ENCODE data around the gene STX19. TPM values are rescaled to one million over a fixed set of nuclear protein-coding genes. Genes with fewer than 3 reads are reported as not detected.

The STX19 gene
- total RNA-seq, 2 experiments from 2014 or later: not detected

GRCh38 chr3:94024385-94024784 lies 4.0 kb downstream of the STX19 start:
- no peaks in the 10 kb centered on the region for H3K27me3 ChIP-seq (ENCODE audit: control insufficient read depth in 1 of 2, insufficient read depth in 2 of 2, low read length in 2 of 2)
- ChIA-PET CTCF (interaction anchor here (1.1 kb wide), 1 partner anchor 13 kb away, joined by 4 read pairs; no protein-coding TSS in a partner anchor), POLR2A (no interaction called here)
- no peaks in the 10 kb centered on the region for H3K9me3 ChIP-seq (ENCODE audit: control insufficient read depth in 1 of 2, insufficient read depth in 1 of 2, low read length in 2 of 2)
- Mint-ChIP-seq H3K4me1 (ENCODE audit: low read depth) (no peaks in the 10 kb centered on the region), H3K27ac (no peak overlapping the region), H3K27me3 (no peaks in the 10 kb centered on the region), H3K36me3 (ENCODE audit: low read depth) (no peaks in the 10 kb centered on the region), H3K4me3 (no peak overlapping the region), H3K9me3 (no peaks in the 10 kb centered on the region)
- no peaks in the 10 kb centered on the region for H3K36me3 ChIP-seq (ENCODE audit: insufficient read depth, low read length)
- H3K27ac ChIP-seq (ENCODE audit: low read depth in 1 of 2, low read length in 2 of 2): no peak overlapping the region
- intact Hi-C loops (cut with DNase I, micrococcal nuclease): no loop called here
- TF ChIP-seq CTCF (IDR thresholded peaks at IDR 0.05): no peak
- no peaks in the 10 kb centered on the region for H3K4me1 ChIP-seq (ENCODE audit: insufficient read depth, low read length)
- H3K4me3 ChIP-seq (ENCODE audit: low read length): no peak overlapping the region
- no peak for ATAC-seq (ENCODE audit: poor library complexity)
- DNase-seq: no peak

GRCh38 chr3:94020293-94020692 lies 8.1 kb downstream of the STX19 start:
- no peak for DNase-seq
- no peak overlapping the region for H3K4me3 ChIP-seq (ENCODE audit: low read length)
- no peaks in the 10 kb centered on the region for H3K27me3 ChIP-seq (ENCODE audit: control insufficient read depth in 1 of 2, insufficient read depth in 2 of 2, low read length in 2 of 2)
- peaks cover under 1% of the 10 kb centered on the region for H3K4me1 Mint-ChIP-seq (ENCODE audit: low read depth)
- intact Hi-C loops (cut with DNase I, micrococcal nuclease): no loop called here
- no peaks in the 10 kb centered on the region for H3K4me1 ChIP-seq (ENCODE audit: insufficient read depth, low read length)
- no peaks in the 10 kb centered on the region for H3K36me3 ChIP-seq (ENCODE audit: insufficient read depth, low read length)
- no peak overlapping the region for H3K4me3 Mint-ChIP-seq
- TF ChIP-seq CTCF (IDR thresholded peaks at IDR 0.05): no peak
- ChIA-PET POLR2A (no interaction called here), CTCF (no interaction called here)
- no peaks in the 10 kb centered on the region for H3K9me3 Mint-ChIP-seq
- H3K27me3 Mint-ChIP-seq: no peaks in the 10 kb centered on the region
- no peak overlapping the region for H3K27ac ChIP-seq (ENCODE audit: low read depth in 1 of 2, low read length in 2 of 2)
- H3K36me3 Mint-ChIP-seq (ENCODE audit: low read depth): no peaks in the 10 kb centered on the region
- H3K27ac Mint-ChIP-seq: no peak overlapping the region
- no peaks in the 10 kb centered on the region for H3K9me3 ChIP-seq (ENCODE audit: control insufficient read depth in 1 of 2, insufficient read depth in 1 of 2, low read length in 2 of 2)
- no peak for ATAC-seq (ENCODE audit: poor library complexity)

GRCh38 chr3:94019659-94020058 lies 8.7 kb downstream of the STX19 start:
- POLR2A ChIA-PET: no interaction called here
- H3K27me3 Mint-ChIP-seq: no peaks in the 10 kb centered on the region
- ATAC-seq (ENCODE audit: poor library complexity) (no peak), DNase-seq (no peak)
- no peaks in the 10 kb centered on the region for H3K9me3 Mint-ChIP-seq
- Histone ChIP-seq H3K4me1 (ENCODE audit: insufficient read depth, low read length) (no peaks in the 10 kb centered on the region), H3K4me3 (ENCODE audit: low read length) (no peak overlapping the region), H3K27ac (ENCODE audit: low read depth in 1 of 2, low read length in 2 of 2) (no peak overlapping the region), H3K36me3 (ENCODE audit: insufficient read depth, low read length) (no peaks in the 10 kb centered on the region), H3K27me3 (ENCODE audit: control insufficient read depth in 1 of 2, insufficient read depth in 2 of 2, low read length in 2 of 2) (no peaks in the 10 kb centered on the region), H3K9me3 (ENCODE audit: control insufficient read depth in 1 of 2, insufficient read depth in 1 of 2, low read length in 2 of 2) (no peaks in the 10 kb centered on the region)
- no peaks in the 10 kb centered on the region for H3K36me3 Mint-ChIP-seq (ENCODE audit: low read depth)
- peaks cover 7% of the 10 kb centered on the region for H3K4me1 Mint-ChIP-seq (ENCODE audit: low read depth)
- CTCF ChIA-PET: no interaction called here
- TF ChIP-seq CTCF (IDR thresholded peaks at IDR 0.05): no peak
- no peak overlapping the region for H3K4me3 Mint-ChIP-seq
- no peak overlapping the region for H3K27ac Mint-ChIP-seq
- intact Hi-C loops (cut with DNase I, micrococcal nuclease): no loop called here

Measured in CD4-positive, alpha-beta T cell (primary cell).